Right forelimb (tissue), 1 donor: ENCODE results near the gene DHX30.
"Not testable (repeated sequence)": the region's sequence is repeated elsewhere in the genome, so short reads cannot be mapped to it uniquely, and the experiment has no call there.

ENCODE experiments used
- DNase-seq: peaks from one replicate; pipeline ENCODE4 v3.0.0-alpha.2; 2018

The DHX30 gene

GRCh38 chr3:47854720-47855455, 52.0 kb downstream of the DHX30 start:
- no peak for DNase-seq

GRCh38 chr3:47855461-47856383, 52.8 kb downstream of the DHX30 start:
- no peak for DNase-seq

GRCh38 chr3:47856669-47857068, 53.7 kb downstream of the DHX30 start:
- no peak for DNase-seq

- DNase-seq: no peak
Measured at GRCh38 chr3:47857151-47857550, 54.2 kb downstream of the DHX30 start.

- DNase-seq: no peak
Measured at GRCh38 chr3:47859956-47860605, 57.1 kb downstream of the DHX30 start.

- no peak for DNase-seq
Measured at GRCh38 chr3:47863391-47864128, 60.6 kb downstream of the DHX30 start.

GRCh38 chr3:47865192-47865591, 62.3 kb downstream of the DHX30 start:
- no peak for DNase-seq

GRCh38 chr3:47867451-47868044, 64.6 kb downstream of the DHX30 start:
- DNase-seq: no peak

DNA sequence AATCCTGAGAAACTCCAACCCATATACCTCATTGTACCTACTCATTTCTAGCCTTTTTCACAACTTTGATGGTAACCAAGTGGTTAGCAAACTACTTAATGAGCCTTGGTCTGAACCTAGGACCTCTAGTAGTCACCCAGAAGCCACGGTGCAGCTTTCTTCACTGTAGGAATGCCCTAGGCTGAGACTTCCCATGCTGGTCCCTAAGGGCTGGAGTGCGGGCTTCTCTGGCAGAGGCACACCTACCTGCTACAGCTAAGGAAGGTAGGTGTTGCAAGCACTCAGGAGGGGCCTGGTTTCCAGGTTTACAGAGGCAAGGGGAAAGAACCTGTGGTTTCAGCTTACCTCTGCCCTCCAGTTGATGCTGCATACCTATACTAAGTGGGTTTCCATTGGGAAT, 65.4 kb downstream of the DHX30 start:
- no peak for DNase-seq

DNA sequence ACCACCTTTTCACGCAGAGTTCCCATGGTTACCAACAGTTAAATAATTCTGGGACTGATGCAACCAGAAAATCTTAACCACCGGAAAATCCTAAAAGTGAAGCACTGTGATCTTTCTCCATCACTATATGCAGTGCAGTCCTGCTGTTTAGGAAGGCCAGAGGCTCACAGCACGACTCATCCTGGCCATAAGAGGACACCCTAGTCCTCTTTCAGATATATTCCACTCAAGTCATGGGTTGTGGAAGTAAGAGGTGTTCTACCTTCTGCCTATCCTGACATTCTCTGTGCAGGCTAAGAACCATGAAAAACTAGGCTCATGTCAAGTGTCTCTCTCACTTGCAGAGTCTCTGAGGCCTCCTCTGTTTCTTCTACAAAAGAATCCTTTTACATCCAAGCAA, 67.2 kb downstream of the DHX30 start:
- no peak for DNase-seq

GRCh38 chr3:47870702-47871260, 67.8 kb downstream of the DHX30 start:
- no peak for DNase-seq

DNA sequence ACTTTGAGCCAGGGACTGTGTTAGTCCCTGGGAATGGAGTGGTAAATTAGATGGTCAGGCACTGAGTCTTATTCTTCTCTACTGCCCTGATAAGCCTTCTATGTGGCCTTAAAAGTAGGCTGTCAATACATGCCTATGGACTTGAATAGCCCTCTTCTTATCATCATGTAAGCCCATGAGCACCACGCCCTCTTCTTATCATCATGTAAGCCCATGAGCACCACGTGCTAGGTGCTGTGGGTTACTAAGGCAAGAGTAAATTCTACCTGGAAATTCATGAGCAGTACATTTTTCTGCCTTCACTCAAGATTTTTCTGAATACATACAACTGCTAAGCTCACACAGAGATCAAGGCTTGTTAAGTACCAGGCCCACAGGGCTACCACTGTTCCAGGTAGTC, 68.5 kb downstream of the DHX30 start:
- no peak for DNase-seq

- no peak for DNase-seq
Measured at GRCh38 chr3:47872916-47873315, 70.0 kb downstream of the DHX30 start.

GRCh38 chr3:47874438-47874837, 71.5 kb downstream of the DHX30 start:
- no peak for DNase-seq

DNA sequence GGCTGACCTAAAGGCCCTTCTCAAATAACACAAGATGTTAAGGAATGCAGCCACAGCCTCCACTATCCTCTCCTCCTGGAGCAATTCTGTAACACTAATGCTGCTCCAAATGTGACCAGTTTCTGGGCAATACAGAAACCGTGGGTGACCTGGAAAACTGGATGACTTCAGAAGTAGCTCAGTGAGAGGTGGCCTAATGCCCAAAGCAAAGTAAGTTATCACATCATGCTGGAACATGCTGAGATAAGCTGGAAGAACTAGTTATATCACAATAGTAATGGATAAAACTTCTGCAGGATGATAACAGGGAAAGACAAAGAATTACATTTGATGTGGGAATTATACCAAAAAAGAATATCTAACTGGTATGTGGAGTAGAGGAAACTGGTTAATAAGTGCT, 72.0 kb downstream of the DHX30 start:
- DNase-seq: no peak

- DNase-seq: no peak
Measured at GRCh38 chr3:47877290-47877689, 74.4 kb downstream of the DHX30 start.

- DNase-seq: no peak
Measured at GRCh38 chr3:47877719-47878118, 74.8 kb downstream of the DHX30 start.

DNA sequence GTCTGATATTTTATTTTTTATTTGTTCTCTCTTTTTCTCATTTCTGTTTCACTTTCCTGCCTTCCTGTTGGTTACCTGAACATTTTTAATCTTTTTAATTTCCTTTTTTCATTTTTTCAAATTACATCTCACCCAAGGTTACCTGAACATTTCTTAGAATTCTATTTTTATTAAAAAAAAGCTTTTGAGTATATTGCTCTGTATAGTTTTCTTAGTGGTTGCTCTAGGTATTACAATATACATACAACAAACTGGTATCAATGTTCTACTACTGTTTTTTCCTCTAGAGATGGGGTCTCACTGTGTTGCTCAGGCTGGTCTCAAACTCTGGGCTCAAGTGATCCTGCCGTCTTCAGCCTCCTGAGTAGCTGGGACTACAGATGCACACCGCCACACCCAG, 79.4 kb downstream of the DHX30 start:
- DNase-seq: no peak

GRCh38 chr3:47884603-47885002, 81.7 kb downstream of the DHX30 start:
- DNase-seq: no peak

DNA sequence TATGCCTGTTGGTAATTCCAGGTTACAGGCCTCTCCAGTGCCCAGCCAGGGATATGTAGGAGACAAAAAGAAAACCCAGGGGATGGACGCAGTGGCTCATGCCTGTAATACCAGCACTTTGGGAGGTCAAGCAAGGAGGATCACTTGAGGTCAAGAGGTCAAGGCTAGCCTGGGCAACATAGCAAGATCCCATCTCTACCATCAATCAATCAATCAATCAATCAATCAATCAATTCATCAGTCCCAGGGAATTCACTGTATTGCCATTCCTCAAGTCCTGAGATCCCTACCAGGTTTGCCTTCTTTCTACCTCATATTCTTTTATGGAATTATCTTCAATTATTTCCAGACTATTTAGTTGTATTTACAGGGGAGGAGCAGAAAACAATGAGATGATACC, 82.2 kb downstream of the DHX30 start:
- no peak for DNase-seq

DNA sequence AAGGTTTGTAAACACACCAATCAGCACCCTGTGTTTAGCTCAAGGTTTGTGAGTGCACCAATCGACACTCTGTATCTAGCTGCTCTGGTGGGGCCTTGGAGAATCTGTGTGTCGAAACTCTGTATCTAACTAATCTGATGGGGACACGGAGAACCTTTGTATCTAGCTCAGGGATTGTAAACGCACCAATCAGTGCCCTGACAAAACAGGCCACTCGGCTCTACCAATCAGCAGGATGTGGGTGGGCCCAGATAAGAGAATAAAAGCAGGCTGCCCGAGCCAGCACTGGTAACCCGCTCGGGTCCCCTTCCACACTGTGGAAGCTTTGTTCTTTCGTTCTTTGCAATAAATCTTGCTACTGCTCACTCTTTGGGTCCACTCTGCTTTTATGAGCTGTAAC, 85.1 kb downstream of the DHX30 start:
- not testable (repeated sequence) for DNase-seq
